Measurements from ENCODE around the gene FYN. TPM values are rescaled to one million over a fixed set of nuclear protein-coding genes. Genes with fewer than 3 reads are reported as not detected.

The FYN gene
- polyA plus RNA-seq, 1 donor from 2014 or later, result 45.9 TPM

DNA sequence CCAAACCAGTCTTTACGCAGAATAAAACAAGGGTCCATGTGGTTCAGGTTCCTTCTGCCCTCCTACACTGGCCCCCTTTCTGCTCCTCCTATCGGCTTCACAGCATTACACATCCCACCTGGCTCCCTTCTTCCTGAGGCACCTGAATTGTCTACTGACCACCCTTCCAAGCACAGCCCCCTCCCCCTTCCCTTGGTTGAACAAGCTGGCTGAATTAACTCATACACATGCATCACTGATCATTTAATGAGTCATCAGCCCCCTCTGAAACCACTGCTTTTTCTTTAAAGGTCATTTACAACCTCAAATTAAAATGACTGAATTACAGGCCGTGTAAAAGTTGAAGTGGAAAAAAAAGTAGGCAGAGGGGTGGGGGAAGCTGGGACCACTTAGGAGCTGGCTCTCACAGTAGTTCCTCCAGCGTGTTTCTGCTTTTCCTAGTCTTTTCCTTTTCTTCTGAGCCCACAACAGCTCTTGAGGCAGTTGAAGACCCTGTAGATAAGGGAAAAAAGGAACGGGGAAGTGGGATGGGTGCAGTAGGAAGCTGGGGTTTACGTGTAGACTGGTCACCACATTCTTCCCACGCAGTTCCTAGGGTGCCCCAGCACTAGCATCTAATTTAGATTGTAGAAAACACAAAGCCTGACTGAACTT lies 67.6 kb downstream of the FYN start:
- peak overlapping the region in 1 of 3 donors; percentile 92 for H3K27ac Mint-ChIP-seq
- H3K9me3 Mint-ChIP-seq, result peaks cover 0 to 1% (median 0%) of the 10 kb centered on the region in 3 donors
- H3K27me3 Mint-ChIP-seq, result peaks cover 5% of the 10 kb centered on the region
- H3K4me1 Mint-ChIP-seq, result peaks cover 28 to 40% (median 33%) of the 10 kb centered on the region in 3 donors
- peak overlapping the region in 2 of 4 donors; percentile 13 to 68 for H3K4me3 Mint-ChIP-seq
- H3K36me3 Mint-ChIP-seq, result peaks cover 6% of the 10 kb centered on the region

DNA sequence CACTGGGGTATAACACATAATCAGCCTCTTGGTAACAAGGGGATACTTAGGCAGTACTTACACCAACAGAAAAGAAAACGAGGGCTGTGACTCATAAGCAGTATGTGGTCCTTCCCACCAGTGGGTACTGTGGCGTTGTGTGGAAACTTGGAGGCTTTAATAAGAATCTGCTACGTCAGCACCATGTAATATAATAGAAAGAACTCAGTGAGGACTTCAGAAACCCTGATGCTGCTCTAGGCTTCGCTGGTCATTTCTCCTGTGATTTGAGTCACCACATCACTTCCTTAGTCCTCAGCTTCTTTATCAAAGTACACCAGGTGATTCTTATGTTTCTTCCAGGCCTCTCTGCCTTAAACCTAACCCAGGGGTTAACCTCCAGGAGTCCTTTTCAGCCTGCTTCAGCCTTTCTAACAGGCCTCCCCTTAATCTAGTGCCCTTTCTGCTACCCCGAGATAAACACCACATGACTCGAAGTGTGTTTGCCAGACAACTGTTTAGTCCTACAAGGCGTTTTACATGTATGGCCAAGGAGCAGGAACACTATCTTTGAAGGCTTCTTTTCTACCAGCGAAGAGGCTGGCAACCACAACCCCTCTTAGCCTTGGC lies 68.5 kb downstream of the FYN start:
- Mint-ChIP-seq H3K4me1 (peaks cover 28 to 40% (median 31%) of the 10 kb centered on the region in 3 donors), H3K9me3 (peaks cover 0 to 1% (median 0%) of the 10 kb centered on the region in 3 donors), H3K4me3 (peak overlapping the region in 2 of 4 donors; percentile 57 to 76)

DNA sequence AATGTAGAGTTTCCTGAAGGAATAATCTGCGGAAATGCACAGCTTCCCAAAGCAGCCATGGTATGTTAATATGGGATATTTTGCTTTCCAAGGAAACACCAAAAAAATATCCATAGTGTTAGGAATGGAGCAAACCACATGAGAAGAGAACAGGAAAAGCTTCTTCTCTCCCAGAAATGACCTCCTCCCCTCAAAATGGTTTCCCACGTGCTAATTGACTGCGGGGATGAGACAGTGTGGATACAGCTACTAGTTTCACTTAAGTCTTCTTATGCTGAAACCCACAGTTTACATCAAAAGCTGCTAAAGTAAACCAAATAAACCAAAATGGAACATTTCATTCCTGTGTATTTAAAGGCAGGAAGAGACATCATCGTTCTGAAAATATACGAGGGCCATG lies 69.4 kb downstream of the FYN start:
- H3K27ac Mint-ChIP-seq, result peak overlapping the region in 1 of 3 donors; percentile 71

More for the DNA sequence above, 68.5 kb downstream of the FYN start:
- H3K36me3 Mint-ChIP-seq, result peaks cover 6% of the 10 kb centered on the region
- H3K27ac Mint-ChIP-seq, result peak overlapping the region in 1 of 3 donors; percentile 92
- H3K27me3 Mint-ChIP-seq, result peaks cover 2% of the 10 kb centered on the region

DNA sequence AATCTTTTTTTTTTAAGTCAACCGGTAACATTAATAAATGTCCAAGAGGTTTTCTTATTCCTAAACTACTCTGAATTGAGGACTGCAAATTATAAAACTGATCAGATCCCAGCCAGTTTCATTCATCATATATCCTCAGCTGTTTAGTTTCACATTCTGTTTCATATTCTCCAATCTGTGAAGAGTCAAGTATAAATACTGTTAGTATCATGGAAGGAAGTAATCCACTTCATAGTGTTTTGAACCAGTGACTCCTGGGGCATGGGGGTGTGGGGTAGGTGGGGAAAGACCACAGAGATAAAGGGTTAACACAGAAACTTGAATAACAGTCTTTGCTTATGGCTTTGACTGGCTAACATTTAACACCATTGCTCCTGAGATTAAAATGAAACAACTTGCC lies 69.9 kb downstream of the FYN start:
- Mint-ChIP-seq H3K4me3 (peak overlapping the region in 2 of 4 donors; percentile 47 to 74), H3K27me3 (peaks cover 2% of the 10 kb centered on the region), H3K27ac (peak overlapping the region in 2 of 3 donors; percentile 1 to 32), H3K36me3 (peaks cover 3% of the 10 kb centered on the region), H3K9me3 (peaks cover 0 to 1% (median 0%) of the 10 kb centered on the region in 3 donors), H3K4me1 (peaks cover 28 to 38% (median 31%) of the 10 kb centered on the region in 3 donors)

More for the DNA sequence above, 69.4 kb downstream of the FYN start:
- H3K27me3 Mint-ChIP-seq, result peaks cover 2% of the 10 kb centered on the region
- H3K9me3 Mint-ChIP-seq, result peaks cover 0 to 1% (median 0%) of the 10 kb centered on the region in 3 donors
- peaks cover 6% of the 10 kb centered on the region for H3K36me3 Mint-ChIP-seq
- H3K4me3 Mint-ChIP-seq, result no peak overlapping the region
- H3K4me1 Mint-ChIP-seq, result peaks cover 28 to 40% (median 31%) of the 10 kb centered on the region in 3 donors

DNA sequence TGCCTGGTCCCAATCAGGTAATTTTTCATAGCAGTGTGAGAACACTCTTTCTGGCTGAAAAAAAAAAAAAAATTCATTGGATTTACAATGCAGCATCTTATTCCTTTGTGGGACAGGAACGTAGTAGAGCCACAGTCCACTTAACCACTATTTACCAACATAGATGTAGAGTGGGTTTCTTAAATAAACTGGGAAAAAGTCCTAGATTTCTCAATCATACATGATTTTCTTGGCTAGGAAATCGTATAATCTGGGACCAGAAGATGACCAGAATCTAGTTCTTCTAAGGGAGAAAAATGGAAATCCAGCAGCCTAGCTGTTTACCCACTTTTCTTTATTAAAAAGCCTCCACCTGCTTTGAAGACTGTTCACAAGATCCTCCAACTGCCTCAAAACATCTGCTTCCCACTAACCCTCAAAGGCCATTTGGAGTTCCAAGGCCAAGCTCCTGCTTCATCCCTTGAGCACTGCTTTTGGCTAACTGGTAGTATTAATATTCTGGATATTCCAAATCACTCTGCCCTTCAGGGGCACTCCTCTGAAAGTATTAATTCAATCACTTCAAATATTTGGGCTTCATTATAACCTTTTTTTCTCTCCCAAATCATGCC lies 70.4 kb downstream of the FYN start:
- Mint-ChIP-seq H3K4me1 (peaks cover 28 to 37% (median 31%) of the 10 kb centered on the region in 3 donors), H3K36me3 (no peaks in the 10 kb centered on the region), H3K9me3 (peaks cover 0 to 1% (median 0%) of the 10 kb centered on the region in 3 donors), H3K27me3 (peaks cover 2% of the 10 kb centered on the region), H3K27ac (peak overlapping the region in 2 of 3 donors; percentile 1 to 71), H3K4me3 (no peak overlapping the region)

DNA sequence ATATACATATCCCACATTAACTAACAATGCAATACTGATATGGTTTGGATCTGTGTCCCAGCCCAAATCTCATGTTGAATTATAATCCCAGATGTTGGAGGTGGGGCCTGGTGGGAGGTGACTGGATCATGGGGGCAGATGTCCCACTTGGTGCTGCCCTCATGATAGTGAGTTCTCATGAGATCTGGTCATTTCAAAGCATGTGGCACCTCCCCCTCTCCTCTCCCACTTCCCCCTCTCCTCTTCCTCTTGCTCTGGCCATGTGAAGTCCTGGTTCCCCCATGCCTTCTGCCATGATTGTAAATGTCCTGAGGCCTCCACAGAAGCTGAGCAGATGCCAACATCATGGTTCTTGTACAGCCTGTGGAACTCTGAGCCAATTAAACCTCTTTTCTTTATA lies 71.2 kb downstream of the FYN start:
- peaks cover 25 to 36% (median 26%) of the 10 kb centered on the region in 3 donors for H3K4me1 Mint-ChIP-seq
- no peak overlapping the region for H3K4me3 Mint-ChIP-seq
- peak overlapping the region in 1 of 3 donors; percentile 71 for H3K27ac Mint-ChIP-seq
- H3K36me3 Mint-ChIP-seq, result no peaks in the 10 kb centered on the region
- peaks cover 0 to 1% (median 0%) of the 10 kb centered on the region in 3 donors for H3K9me3 Mint-ChIP-seq
- H3K27me3 Mint-ChIP-seq, result peaks cover 2% of the 10 kb centered on the region

DNA sequence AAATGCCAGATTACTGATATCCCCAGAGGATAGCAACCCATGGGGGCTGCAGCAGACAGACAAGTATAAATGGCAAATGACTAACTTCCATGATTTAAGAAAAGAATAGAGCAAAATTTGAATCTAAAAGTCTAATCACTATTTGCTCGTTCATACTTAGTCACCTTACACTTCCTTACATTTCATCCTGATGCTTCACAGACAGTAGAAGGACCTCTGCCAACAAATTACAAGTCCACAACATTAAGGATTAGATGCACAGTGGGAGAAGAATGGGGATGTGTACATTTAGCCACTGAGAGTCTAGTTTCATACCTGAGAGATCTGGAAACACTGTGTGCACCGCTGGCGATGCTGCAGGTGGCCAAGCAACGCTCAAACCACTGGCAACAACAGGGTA lies 72.4 kb downstream of the FYN start:
- peaks cover 15 to 28% (median 18%) of the 10 kb centered on the region in 3 donors for H3K4me1 Mint-ChIP-seq
- no peak overlapping the region for H3K4me3 Mint-ChIP-seq

DNA sequence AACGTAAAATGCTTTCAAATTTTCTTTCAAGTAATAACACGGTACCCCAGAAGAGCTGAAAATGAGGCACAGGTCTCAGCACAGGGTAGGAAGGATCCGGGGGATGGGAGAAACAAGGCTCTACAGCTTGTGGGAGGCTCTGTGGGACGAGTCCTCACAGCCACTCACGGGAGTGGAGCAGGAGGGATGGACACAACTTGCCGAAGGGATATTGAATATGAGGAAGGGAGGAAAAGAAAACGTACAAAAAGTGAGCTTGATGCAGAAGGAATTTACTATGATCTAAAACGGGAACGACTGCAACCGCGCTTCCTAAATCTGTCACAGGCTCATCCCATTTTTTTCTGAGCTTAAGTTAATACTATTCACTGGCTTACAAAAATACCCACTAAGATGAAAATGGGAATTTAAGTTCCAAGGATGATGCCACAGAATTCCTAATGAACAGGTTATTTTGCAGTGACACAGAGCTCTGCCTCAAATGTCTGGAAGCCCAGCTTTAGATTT lies 72.9 kb downstream of the FYN start:
- Mint-ChIP-seq H3K4me1 (peaks cover 12 to 24% (median 16%) of the 10 kb centered on the region in 3 donors), H3K27ac (no peak overlapping the region), H3K36me3 (no peaks in the 10 kb centered on the region), H3K27me3 (peaks cover 2% of the 10 kb centered on the region), H3K9me3 (peaks cover 0 to 1% (median 0%) of the 10 kb centered on the region in 3 donors), H3K4me3 (peak overlapping the region in 1 of 4 donors; percentile 20)

More for the DNA sequence above, 72.4 kb downstream of the FYN start:
- H3K27ac Mint-ChIP-seq, result no peak overlapping the region
- H3K27me3 Mint-ChIP-seq, result peaks cover 2% of the 10 kb centered on the region
- H3K36me3 Mint-ChIP-seq, result no peaks in the 10 kb centered on the region
- peaks cover 0 to 1% (median 0%) of the 10 kb centered on the region in 3 donors for H3K9me3 Mint-ChIP-seq

DNA sequence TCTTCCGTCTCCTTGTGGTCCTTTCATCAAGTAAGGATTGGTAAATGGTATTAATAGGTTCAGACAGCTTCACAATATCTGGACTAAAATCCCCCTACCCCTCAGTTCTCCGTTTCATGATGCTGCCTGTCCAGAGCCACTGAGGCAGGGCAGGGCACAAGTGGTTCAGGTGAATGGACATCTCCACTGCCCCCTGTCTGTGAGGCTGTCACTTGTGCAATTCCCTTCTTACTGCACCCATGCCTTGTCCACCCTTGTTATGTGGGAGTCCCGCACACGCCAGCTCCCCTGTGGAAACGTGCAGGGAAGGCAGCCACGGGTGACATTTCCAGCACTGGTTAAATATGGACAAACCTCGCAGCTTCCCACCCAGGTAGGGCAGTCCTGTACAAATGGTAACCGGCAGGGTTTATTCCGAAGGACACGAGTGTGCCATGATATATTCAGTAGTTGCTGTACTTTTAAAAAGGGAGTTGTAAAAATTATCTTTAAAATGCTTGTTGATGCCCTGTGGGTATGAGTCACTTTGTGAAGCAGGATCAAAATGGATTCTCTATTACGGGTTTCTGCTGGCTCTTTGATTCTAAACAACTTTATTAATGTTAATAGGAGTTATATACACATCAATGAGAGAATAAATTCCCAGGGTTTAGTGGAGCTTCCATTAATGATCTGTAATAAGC lies 73.5 kb downstream of the FYN start:
- Mint-ChIP-seq H3K36me3 (no peaks in the 10 kb centered on the region), H3K4me1 (peaks cover 13 to 21% (median 17%) of the 10 kb centered on the region in 3 donors), H3K9me3 (peaks cover 0 to 1% (median 0%) of the 10 kb centered on the region in 3 donors), H3K4me3 (peak overlapping the region in 1 of 4 donors; percentile 20), H3K27me3 (peaks cover 2% of the 10 kb centered on the region), H3K27ac (no peak overlapping the region)

DNA sequence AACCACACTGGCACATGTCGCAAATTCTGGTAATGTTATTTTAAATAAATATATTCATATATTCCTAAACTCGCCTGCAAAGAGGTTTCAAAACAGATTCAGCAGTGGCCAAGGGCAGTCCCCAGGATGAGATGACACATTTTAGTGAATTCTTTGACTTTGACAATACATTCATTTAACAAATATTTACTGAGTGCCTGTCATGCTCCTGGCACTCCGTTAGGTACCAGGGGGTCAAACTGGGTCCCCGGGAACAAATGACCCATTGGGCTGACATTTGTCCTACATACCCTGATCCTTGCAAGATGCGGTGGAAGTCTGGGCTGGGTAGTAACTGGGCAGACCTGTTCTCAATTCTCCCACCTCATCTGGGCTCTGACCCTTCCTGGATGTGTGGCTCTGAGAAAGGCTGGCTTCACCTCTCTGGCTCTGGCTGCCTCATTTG lies 74.9 kb downstream of the FYN start:
- Mint-ChIP-seq H3K4me1 (peaks cover 13 to 16% (median 14%) of the 10 kb centered on the region in 3 donors), H3K4me3 (no peak overlapping the region), H3K27ac (no peak overlapping the region), H3K27me3 (no peaks in the 10 kb centered on the region), H3K36me3 (no peaks in the 10 kb centered on the region), H3K9me3 (peaks cover 0 to 1% (median 0%) of the 10 kb centered on the region in 3 donors)

DNA sequence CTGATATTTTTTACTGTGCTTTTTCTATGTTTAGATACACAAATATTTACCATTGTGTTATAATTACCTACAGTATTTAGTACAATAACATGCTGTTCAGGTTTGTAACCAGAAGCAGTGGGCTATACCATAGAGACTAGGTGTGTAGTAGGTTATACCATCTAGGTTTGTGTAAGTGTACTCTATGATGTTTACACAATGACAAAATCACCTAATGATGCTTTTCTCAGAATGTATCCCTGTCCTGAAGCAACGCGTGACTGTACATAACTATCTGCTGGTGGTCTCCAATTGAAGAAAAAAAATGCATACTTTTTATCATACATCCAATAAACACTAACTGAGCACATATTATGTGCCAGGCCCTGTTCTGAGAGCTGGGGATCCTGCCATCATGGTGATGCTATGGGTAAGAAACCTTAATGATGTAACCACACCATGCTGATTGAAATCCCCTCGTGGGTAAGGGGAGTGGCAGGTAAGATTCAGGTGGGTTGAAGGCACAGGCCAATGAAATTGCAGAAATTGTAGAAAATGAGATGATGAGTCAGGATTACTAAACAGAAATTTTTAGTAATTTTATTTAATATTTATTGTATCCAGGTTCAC lies 76.8 kb downstream of the FYN start:
- Mint-ChIP-seq H3K4me3 (no peak overlapping the region), H3K36me3 (no peaks in the 10 kb centered on the region), H3K9me3 (peaks cover 0 to 1% (median 0%) of the 10 kb centered on the region in 3 donors), H3K27me3 (no peaks in the 10 kb centered on the region), H3K27ac (peak overlapping the region in 1 of 3 donors; percentile 70), H3K4me1 (peaks cover 9 to 10% (median 9%) of the 10 kb centered on the region in 3 donors)

DNA sequence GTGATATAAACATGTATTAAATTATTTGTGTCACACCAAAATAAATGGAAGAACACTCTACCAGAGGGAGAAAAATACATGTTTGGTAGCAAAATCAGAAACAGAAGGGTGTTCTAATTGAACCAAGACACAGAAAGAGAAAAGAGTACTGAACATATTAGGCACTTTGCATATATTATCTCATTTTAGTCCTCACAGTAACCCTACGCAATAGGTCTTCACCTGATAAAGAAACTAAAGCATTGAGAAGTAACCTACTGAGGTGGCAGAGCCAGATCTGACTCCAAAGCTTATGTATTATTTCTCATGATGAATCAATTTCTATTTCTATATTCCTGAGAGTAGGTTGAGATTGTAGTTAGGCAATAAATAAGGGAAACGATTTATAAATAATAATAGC lies 77.7 kb downstream of the FYN start:
- Mint-ChIP-seq H3K9me3 (no peaks in the 10 kb centered on the region), H3K4me3 (no peak overlapping the region), H3K27ac (peak overlapping the region in 1 of 3 donors; percentile 63), H3K27me3 (no peaks in the 10 kb centered on the region), H3K36me3 (no peaks in the 10 kb centered on the region), H3K4me1 (peaks cover 9 to 10% (median 9%) of the 10 kb centered on the region in 3 donors)

DNA sequence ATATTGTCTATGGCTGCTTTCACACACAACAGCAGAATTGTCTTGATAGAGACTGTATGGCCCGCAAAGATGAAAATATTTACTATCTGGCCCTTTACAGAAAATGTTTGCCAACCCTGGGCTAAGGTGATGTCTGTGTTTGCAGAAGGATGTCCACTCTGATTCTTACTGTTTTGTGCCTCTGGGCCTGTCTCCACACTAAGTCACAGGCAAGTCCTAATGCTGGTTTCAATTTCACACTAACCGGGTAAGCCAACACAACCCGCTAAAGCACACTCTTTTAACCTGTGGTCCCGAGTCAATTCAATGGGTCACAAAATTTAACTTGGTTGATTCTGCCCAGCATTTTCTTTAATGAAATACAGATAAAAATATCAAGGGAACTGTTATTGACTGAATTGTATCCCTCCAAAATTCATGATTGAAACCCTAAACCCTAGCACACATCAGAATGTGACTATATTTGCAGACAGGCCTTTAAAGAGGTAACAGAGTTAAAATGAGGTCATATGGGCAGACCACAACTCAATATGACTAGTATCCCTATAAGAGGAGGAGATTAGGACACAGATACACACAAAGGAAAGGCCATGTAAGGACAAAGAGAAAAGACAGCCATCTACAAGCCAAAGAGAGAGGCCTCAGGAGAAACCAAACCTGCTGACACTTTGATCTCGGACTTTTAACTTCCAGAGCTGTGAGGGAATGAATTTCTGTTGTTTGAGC lies 78.4 kb downstream of the FYN start:
- Mint-ChIP-seq H3K9me3 (no peaks in the 10 kb centered on the region), H3K4me1 (peaks cover 9 to 10% (median 9%) of the 10 kb centered on the region in 3 donors), H3K4me3 (no peak overlapping the region), H3K27me3 (no peaks in the 10 kb centered on the region), H3K36me3 (no peaks in the 10 kb centered on the region), H3K27ac (peak overlapping the region in 1 of 3 donors; percentile 63)

Data from IgD-negative memory B cell (primary cell).